Mesenchymal stem cell (in vitro differentiated cells and primary cell): ENCODE measurements around the gene C10orf143.

Experiments
- DNase-seq: peaks from one replicate; pipeline ENCODE4 v3.0.0-alpha.2; 2013
- H2AFZ ChIP-seq: one replicate; pipeline ENCODE4 v1.6.1; 2013; ENCODE audit warnings: low read depth, mild to moderate bottlenecking, control low read depth, inconsistent platforms, low read length, moderate library complexity
- H2AK5ac ChIP-seq: 2 replicates; pipeline ENCODE4 v1.6.1; 2013; ENCODE audit warnings: low read length, moderate library complexity, mild to moderate bottlenecking, inconsistent platforms; ENCODE audit not compliant: severe bottlenecking
- H2BK120ac ChIP-seq: one replicate; pipeline ENCODE4 v1.6.1; 2013; ENCODE audit warnings: low read depth, mild to moderate bottlenecking, inconsistent platforms, low read length, moderate library complexity
- H2BK12ac ChIP-seq, 2 experiments: one replicate each; pipeline ENCODE4 v1.6.1; 2013; ENCODE audit warnings: inconsistent platforms in 2 of 2, low read length in 2 of 2, mild to moderate bottlenecking in 2 of 2, moderate library complexity in 2 of 2, control low read depth in 1 of 2
- H2BK15ac ChIP-seq: one replicate; pipeline ENCODE4 v1.6.1; 2013; ENCODE audit warnings: mild to moderate bottlenecking, low read depth, inconsistent platforms; ENCODE audit not compliant: poor library complexity, severe bottlenecking
- H2BK5ac ChIP-seq: 2 replicates; pipeline ENCODE4 v1.6.1; 2013; ENCODE audit warnings: low read depth, mild to moderate bottlenecking, low read length, control low read depth, inconsistent platforms; ENCODE audit not compliant: poor library complexity, severe bottlenecking
- H3K14ac ChIP-seq, 2 experiments: one replicate each; pipeline ENCODE4 v1.6.1; 2013; ENCODE audit warnings: inconsistent platforms in 2 of 2, low read length in 2 of 2, control low read depth in 1 of 2, mild to moderate bottlenecking in 1 of 2, moderate library complexity in 1 of 2
- H3K18ac ChIP-seq, 2 experiments: one replicate each; pipeline ENCODE4 v1.6.1; 2013; ENCODE audit warnings: inconsistent platforms in 2 of 2, low read length in 2 of 2, control low read depth in 1 of 2, low read depth in 1 of 2, mild to moderate bottlenecking in 1 of 2
- H3K23ac ChIP-seq, 2 experiments: one replicate each; pipeline ENCODE4 v1.6.1; 2013; ENCODE audit warnings: inconsistent platforms in 2 of 2, low read length in 2 of 2, mild to moderate bottlenecking in 2 of 2, moderate library complexity in 2 of 2, control low read depth in 1 of 2
- H3K27ac ChIP-seq: 2 replicates; pipeline ENCODE4 v1.5.1; 2013; ENCODE audit warnings: mild to moderate bottlenecking, moderate library complexity, low read length, control low read depth, inconsistent platforms; ENCODE audit not compliant: poor library complexity, severe bottlenecking
- H3K27me3 ChIP-seq, 2 experiments: 2 replicates each; pipeline versions ENCODE4 v1.6.1 to v1.7.0; 2013; ENCODE audit warnings: low read length in 2 of 2, mild to moderate bottlenecking in 2 of 2, moderate library complexity in 2 of 2, control low read depth in 1 of 2, inconsistent platforms in 1 of 2; ENCODE audit not compliant: control insufficient read depth in 1 of 2, insufficient read depth in 1 of 2
- H3K36me3 ChIP-seq, 2 experiments: 2 replicates each; pipeline versions ENCODE4 v1.6.1 to v1.7.0; 2013; ENCODE audit warnings: low read length in 2 of 2, control low read depth in 1 of 2, inconsistent platforms in 1 of 2, low read depth in 1 of 2, mild to moderate bottlenecking in 1 of 2; ENCODE audit not compliant: insufficient read depth in 2 of 2, control insufficient read depth in 1 of 2
- H3K4ac ChIP-seq, 2 experiments: one replicate each; pipeline ENCODE4 v1.6.1; 2013; ENCODE audit warnings: inconsistent platforms in 2 of 2, low read length in 2 of 2, mild to moderate bottlenecking in 2 of 2, moderate library complexity in 2 of 2, control low read depth in 1 of 2, low read depth in 1 of 2
- H3K4me1 ChIP-seq: 2 replicates; pipeline ENCODE4 v1.6.1; 2013; ENCODE audit warnings: low read depth, low read length, control low read depth; ENCODE audit not compliant: control insufficient read depth, insufficient read depth
- H3K4me2 ChIP-seq: 2 replicates; pipeline ENCODE4 v1.6.1; 2013; ENCODE audit warnings: low read length, mild to moderate bottlenecking, inconsistent platforms; ENCODE audit not compliant: poor library complexity, severe bottlenecking
- H3K4me3 ChIP-seq, 2 experiments: 2 replicates each; pipeline versions ENCODE4 v1.5.1 to v1.7.0; 2013; ENCODE audit warnings: low read length in 2 of 2, mild to moderate bottlenecking in 2 of 2, control low read depth in 1 of 2, low read depth in 1 of 2; ENCODE audit not compliant: insufficient read depth in 1 of 2
- H3K79me1 ChIP-seq: replicated peaks from 2 replicates; pipeline ENCODE4 v1.6.1; 2013; ENCODE audit warnings: mild to moderate bottlenecking, control low read depth, low read length, inconsistent platforms; ENCODE audit not compliant: poor library complexity, severe bottlenecking
- H3K9ac ChIP-seq: 2 replicates; pipeline ENCODE4 v1.7.0; 2013; ENCODE audit warnings: mild to moderate bottlenecking, low read length, moderate library complexity
- H3K9me3 ChIP-seq: 2 replicates; pipeline ENCODE4 v1.7.0; 2013; ENCODE audit warnings: mild to moderate bottlenecking, low read length; ENCODE audit not compliant: control insufficient read depth
- H4K8ac ChIP-seq: one replicate; pipeline ENCODE4 v1.6.1; 2013; ENCODE audit warnings: inconsistent platforms, mild to moderate bottlenecking, low read length, moderate library complexity
- H4K91ac ChIP-seq: one replicate; pipeline ENCODE4 v1.6.1; 2013; ENCODE audit warnings: mild to moderate bottlenecking, low read length, inconsistent platforms
- WGBS: methylation state at CpG from one replicate; pipeline ENCODE4 v1.1.7; 2013; ENCODE audit warnings: mixed read lengths; 5-methylcytosine and 5-hydroxymethylcytosine counted together

C10orf143 gene

GRCh38 chr10:130029209-130029608 lies 81.4 kb downstream of the C10orf143 start:
- H2AK5ac ChIP-seq = no peak overlapping the region
- 67% methylated on average over 2 of the region's 4 CpGs for WGBS
- H3K4me1 ChIP-seq = no peaks in the 10 kb centered on the region
- no peak overlapping the region for H3K9ac ChIP-seq
- no peak overlapping the region for H3K27ac ChIP-seq
- H3K4me3 ChIP-seq = no peak overlapping the region
- DNase-seq = no peak
- no peak overlapping the region for H3K4ac ChIP-seq
- H4K91ac ChIP-seq = no peak overlapping the region
- H2BK5ac ChIP-seq = no peak overlapping the region
- no peak overlapping the region for H3K23ac ChIP-seq
- no peak overlapping the region for H2BK15ac ChIP-seq
- no peak overlapping the region for H3K18ac ChIP-seq
- no peaks in the 10 kb centered on the region for H3K9me3 ChIP-seq
- no peak overlapping the region for H3K14ac ChIP-seq
- H4K8ac ChIP-seq = no peak overlapping the region
- no peak overlapping the region for H2AFZ ChIP-seq
- no peak overlapping the region for H3K4me2 ChIP-seq
- no peaks in the 10 kb centered on the region for H3K27me3 ChIP-seq
- H2BK120ac ChIP-seq = no peak overlapping the region
- H2BK12ac ChIP-seq = no peak overlapping the region
- H3K79me1 ChIP-seq = no peaks in the 10 kb centered on the region
- no peaks in the 10 kb centered on the region for H3K36me3 ChIP-seq

- Histone ChIP-seq H4K91ac (no peak overlapping the region), H4K8ac (no peak overlapping the region), H2BK12ac (no peak overlapping the region), H2AK5ac (no peak overlapping the region), H3K18ac (no peak overlapping the region), H3K9ac (no peak overlapping the region), H3K4me2 (no peak overlapping the region), H3K4me3 (no peak overlapping the region), H3K27me3 (no peaks in the 10 kb centered on the region), H2BK15ac (no peak overlapping the region), H3K36me3 (no peaks in the 10 kb centered on the region), H3K4me1 (no peaks in the 10 kb centered on the region), H3K79me1 (no peaks in the 10 kb centered on the region), H3K23ac (no peak overlapping the region), H2AFZ (no peak overlapping the region), H3K4ac (no peak overlapping the region), H3K27ac (no peak overlapping the region), H3K9me3 (no peaks in the 10 kb centered on the region), H2BK5ac (no peak overlapping the region), H3K14ac (no peak overlapping the region), H2BK120ac (no peak overlapping the region)
- 89% methylated on average over 4 of the region's 4 CpGs for WGBS
- no peak for DNase-seq
Observed at GRCh38 chr10:130028465-130028819, 82.2 kb downstream of the C10orf143 start.

GRCh38 chr10:130027716-130028464 lies 82.7 kb downstream of the C10orf143 start:
- no peak overlapping the region for H3K14ac ChIP-seq
- no peak overlapping the region for H2AFZ ChIP-seq
- DNase-seq = no peak
- no peaks in the 10 kb centered on the region for H3K79me1 ChIP-seq
- no peak overlapping the region for H3K18ac ChIP-seq
- H3K27ac ChIP-seq = no peak overlapping the region
- H3K9me3 ChIP-seq = no peaks in the 10 kb centered on the region
- H3K4me1 ChIP-seq = no peaks in the 10 kb centered on the region
- H2AK5ac ChIP-seq = no peak overlapping the region
- H2BK15ac ChIP-seq = no peak overlapping the region
- 86% methylated on average over 27 of the region's 27 CpGs for WGBS
- H2BK12ac ChIP-seq = no peak overlapping the region
- H3K4me3 ChIP-seq = no peak overlapping the region
- H3K9ac ChIP-seq = no peak overlapping the region
- no peak overlapping the region for H3K4me2 ChIP-seq
- H3K36me3 ChIP-seq = no peaks in the 10 kb centered on the region
- H2BK5ac ChIP-seq = no peak overlapping the region
- no peak overlapping the region for H2BK120ac ChIP-seq
- no peak overlapping the region for H4K91ac ChIP-seq
- no peak overlapping the region for H3K4ac ChIP-seq
- H4K8ac ChIP-seq = no peak overlapping the region
- no peaks in the 10 kb centered on the region for H3K27me3 ChIP-seq
- no peak overlapping the region for H3K23ac ChIP-seq

GRCh38 chr10:130026670-130027456 lies 83.8 kb downstream of the C10orf143 start:
- Histone ChIP-seq H3K4ac (no peak overlapping the region), H2BK120ac (no peak overlapping the region), H2AK5ac (no peak overlapping the region), H3K9ac (no peak overlapping the region), H2AFZ (no peak overlapping the region), H3K79me1 (no peaks in the 10 kb centered on the region), H2BK5ac (no peak overlapping the region), H2BK12ac (no peak overlapping the region), H3K4me1 (no peaks in the 10 kb centered on the region), H2BK15ac (no peak overlapping the region), H4K91ac (no peak overlapping the region), H3K4me3 (no peak overlapping the region), H4K8ac (no peak overlapping the region), H3K9me3 (no peaks in the 10 kb centered on the region), H3K36me3 (no peaks in the 10 kb centered on the region), H3K27me3 (no peaks in the 10 kb centered on the region), H3K27ac (no peak overlapping the region), H3K23ac (no peak overlapping the region), H3K4me2 (no peak overlapping the region), H3K14ac (no peak overlapping the region), H3K18ac (no peak overlapping the region)
- WGBS = 97% methylated on average over 19 of the region's 30 CpGs
- DNase-seq = no peak
